Keratinocyte (primary cell): ENCODE results near the gene FUZ.

ENCODE experiments used
- EZH2 ChIP-seq: IDR thresholded peaks from one replicate; pipeline ENCODE4 v1.6.1; 2012; ENCODE audit warnings: inconsistent platforms, mild to moderate bottlenecking, low read length, moderate library complexity
- TF ChIP-seq, protein P1 (sequence below), 3 experiments: IDR thresholded peaks in 1 of 3; conservative IDR thresholded peaks in 1 of 3; optimal IDR thresholded peaks in 1 of 3; 2 replicates in 2 of 3; 3 replicates in 1 of 3; pipeline versions ENCODE3 to v1.5.1; 2011; ENCODE audit warnings: low read length in 3 of 3, mild to moderate bottlenecking in 3 of 3, moderate library complexity in 2 of 3, control low read depth in 1 of 3, inconsistent platforms in 1 of 3; ENCODE audit not compliant: insufficient read depth in 2 of 3; ENCODE audit errors: extremely low read depth in 1 of 3

GRCh38 chr19:49772850-49773432 is 40.2 kb downstream of the FUZ start:
- TF ChIP-seq EZH2 = no peak
- TF ChIP-seq, protein P1, sequence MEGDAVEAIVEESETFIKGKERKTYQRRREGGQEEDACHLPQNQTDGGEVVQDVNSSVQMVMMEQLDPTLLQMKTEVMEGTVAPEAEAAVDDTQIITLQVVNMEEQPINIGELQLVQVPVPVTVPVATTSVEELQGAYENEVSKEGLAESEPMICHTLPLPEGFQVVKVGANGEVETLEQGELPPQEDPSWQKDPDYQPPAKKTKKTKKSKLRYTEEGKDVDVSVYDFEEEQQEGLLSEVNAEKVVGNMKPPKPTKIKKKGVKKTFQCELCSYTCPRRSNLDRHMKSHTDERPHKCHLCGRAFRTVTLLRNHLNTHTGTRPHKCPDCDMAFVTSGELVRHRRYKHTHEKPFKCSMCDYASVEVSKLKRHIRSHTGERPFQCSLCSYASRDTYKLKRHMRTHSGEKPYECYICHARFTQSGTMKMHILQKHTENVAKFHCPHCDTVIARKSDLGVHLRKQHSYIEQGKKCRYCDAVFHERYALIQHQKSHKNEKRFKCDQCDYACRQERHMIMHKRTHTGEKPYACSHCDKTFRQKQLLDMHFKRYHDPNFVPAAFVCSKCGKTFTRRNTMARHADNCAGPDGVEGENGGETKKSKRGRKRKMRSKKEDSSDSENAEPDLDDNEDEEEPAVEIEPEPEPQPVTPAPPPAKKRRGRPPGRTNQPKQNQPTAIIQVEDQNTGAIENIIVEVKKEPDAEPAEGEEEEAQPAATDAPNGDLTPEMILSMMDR (optimal IDR thresholded peaks at IDR 0.05 in 1 of 3, IDR thresholded peaks at IDR 0.05 in 1 of 3, conservative IDR thresholded peaks at IDR 0.05 in 1 of 3; ENCODE audit: extremely low read depth in 1 of 3, insufficient read depth in 2 of 3, low read length in 3 of 3) = no peak
